Measurements from ENCODE around the gene LPXN. TPM values are rescaled to one million over a fixed set of nuclear protein-coding genes. Genes with fewer than 3 reads are reported as not detected.

Gene LPXN
- total RNA-seq, 1 experiment from 2014 or later = 3.0 TPM

DNA sequence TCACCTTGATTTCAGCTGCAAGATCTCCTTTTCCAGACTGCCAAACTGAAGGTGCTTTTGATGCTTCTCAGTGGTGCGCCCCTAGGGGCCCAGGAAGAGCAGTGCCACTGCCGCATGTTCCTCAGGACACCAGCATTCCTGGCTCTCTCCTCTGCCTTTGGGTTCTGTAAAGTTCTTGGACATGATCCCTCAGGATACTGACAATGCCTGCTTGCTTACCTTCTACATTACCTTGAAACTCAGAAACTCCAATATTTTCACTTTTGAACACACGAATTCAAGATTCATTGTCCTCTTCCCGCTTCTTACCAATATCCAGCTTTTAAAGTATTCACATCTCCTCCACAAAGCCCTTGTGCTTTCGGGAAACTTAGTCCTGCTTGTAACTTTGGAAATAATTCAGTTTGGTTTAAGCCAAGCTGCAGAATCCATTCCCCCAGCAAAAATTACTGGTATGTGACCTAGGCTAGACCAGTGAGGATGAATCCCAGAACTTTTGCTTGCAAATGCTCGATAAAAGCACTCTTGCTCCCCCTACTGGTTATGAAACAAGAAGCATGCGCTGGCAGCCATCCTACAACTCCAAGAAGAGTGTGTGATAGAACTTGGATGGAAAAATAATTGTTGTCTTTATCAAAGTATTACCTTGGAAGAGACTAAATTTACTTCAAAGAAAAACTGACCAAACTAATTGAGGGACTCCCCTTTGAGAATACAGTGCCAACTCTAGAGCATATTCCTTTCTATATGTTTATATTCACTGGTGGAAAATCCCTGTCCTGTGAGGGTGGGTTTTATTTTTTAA is 51.2 kb downstream of the LPXN start:
- CTCF ChIA-PET = interaction anchor here (0.5 kb wide), 1 partner anchor 1059 kb away, joined by 3 read pairs; no protein-coding TSS in a partner anchor
- in situ Hi-C loops (cut with HindIII; ENCODE audit: low pct_unique_long_range_greater_than_20kb, low sequenced_read_pairs) = no loop called here
- no TSS peak for BruUV-seq (replicated peaks)
- H3K4me3 ChIP-seq (ENCODE audit: low read depth in 2 of 2, low read length in 2 of 2) = peak overlapping the region in 1 of 2 experiments; percentile 23; a peak in 1 of 4 replicates
- ATAC-seq = peak; percentile 99
- TF ChIP-seq TCF7L2 (IDR thresholded peaks at IDR 0.05; ENCODE audit: low read depth, low read length) = no peak
- TF ChIP-seq POLR2AphosphoS5 (IDR thresholded peaks at IDR 0.05; ENCODE audit: low read depth, low read length) = no peak
- TF ChIP-seq, protein P1, sequence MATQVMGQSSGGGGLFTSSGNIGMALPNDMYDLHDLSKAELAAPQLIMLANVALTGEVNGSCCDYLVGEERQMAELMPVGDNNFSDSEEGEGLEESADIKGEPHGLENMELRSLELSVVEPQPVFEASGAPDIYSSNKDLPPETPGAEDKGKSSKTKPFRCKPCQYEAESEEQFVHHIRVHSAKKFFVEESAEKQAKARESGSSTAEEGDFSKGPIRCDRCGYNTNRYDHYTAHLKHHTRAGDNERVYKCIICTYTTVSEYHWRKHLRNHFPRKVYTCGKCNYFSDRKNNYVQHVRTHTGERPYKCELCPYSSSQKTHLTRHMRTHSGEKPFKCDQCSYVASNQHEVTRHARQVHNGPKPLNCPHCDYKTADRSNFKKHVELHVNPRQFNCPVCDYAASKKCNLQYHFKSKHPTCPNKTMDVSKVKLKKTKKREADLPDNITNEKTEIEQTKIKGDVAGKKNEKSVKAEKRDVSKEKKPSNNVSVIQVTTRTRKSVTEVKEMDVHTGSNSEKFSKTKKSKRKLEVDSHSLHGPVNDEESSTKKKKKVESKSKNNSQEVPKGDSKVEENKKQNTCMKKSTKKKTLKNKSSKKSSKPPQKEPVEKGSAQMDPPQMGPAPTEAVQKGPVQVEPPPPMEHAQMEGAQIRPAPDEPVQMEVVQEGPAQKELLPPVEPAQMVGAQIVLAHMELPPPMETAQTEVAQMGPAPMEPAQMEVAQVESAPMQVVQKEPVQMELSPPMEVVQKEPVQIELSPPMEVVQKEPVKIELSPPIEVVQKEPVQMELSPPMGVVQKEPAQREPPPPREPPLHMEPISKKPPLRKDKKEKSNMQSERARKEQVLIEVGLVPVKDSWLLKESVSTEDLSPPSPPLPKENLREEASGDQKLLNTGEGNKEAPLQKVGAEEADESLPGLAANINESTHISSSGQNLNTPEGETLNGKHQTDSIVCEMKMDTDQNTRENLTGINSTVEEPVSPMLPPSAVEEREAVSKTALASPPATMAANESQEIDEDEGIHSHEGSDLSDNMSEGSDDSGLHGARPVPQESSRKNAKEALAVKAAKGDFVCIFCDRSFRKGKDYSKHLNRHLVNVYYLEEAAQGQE (IDR thresholded peaks at IDR 0.05; ENCODE audit: insufficient read depth in 1 of 2, low read depth in 2 of 2, low read length in 1 of 2) = no peak
- no peak for TF ChIP-seq SIN3A (IDR thresholded peaks at IDR 0.05; ENCODE audit: borderline replicate concordance, insufficient read depth, low read depth, low read length)
- peak; percentile 90 for TF ChIP-seq CTCF (IDR thresholded peaks at IDR 0.05)
- DNase-seq (ENCODE audit: low read depth, low spot score) = peak; percentile 59
- no peak overlapping the region for H3K27ac ChIP-seq (ENCODE audit: low read length)
- POLR2A ChIA-PET = no interaction called here
- intact Hi-C loops (cut with micrococcal nuclease; ENCODE audit: unreplicated experiment) = loop anchor here (10.0 kb wide), 1 partner anchor 700 kb away; no protein-coding TSS in a partner anchor
- peaks cover 3% of the 10 kb centered on the region for H3K4me1 ChIP-seq (ENCODE audit: control insufficient read depth, insufficient read depth, low read length)
- H3K9me3 ChIP-seq (ENCODE audit: control insufficient read depth, insufficient read depth, low read depth, low read length) = no peaks in the 10 kb centered on the region
- H3K27me3 ChIP-seq (ENCODE audit: control insufficient read depth, insufficient read depth, low read length) = peaks cover 7% of the 10 kb centered on the region; the same call in 1 of the 2 replicates
- no peaks in the 10 kb centered on the region for H3K36me3 ChIP-seq (ENCODE audit: control insufficient read depth, insufficient read depth, low read length)

DNA sequence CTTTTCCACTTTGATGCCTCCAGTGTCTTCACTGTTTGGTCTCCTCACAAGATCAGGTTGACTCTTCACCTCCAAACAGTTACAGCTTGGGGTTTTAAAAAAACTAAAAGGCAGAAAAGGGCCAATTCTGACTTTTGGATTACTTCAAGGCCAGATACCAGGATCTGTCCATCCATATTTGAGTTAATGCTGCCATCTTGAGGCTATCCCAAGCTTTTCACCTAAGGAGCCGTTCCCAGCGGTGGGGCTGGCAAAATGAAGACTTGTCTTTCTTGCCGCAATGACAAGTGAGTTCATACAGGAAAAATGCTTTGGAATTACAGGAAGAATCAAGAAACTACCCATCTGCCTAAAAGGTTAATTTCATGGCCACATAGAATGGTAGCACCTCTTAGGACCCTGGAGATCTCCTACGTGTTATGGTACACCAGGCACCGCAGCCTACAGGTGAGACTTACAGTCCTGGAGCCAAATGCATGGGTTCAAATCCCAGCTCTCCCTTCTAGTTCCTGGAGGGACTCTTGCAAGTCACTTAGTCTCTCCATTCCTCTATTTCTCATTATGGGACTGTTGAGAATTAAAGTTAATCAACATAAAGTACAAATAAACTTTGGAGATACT is 61.8 kb downstream of the LPXN start:
- Histone ChIP-seq H3K36me3 (ENCODE audit: control insufficient read depth, insufficient read depth, low read length) (no peaks in the 10 kb centered on the region), H3K4me1 (ENCODE audit: control insufficient read depth, insufficient read depth, low read length) (no peaks in the 10 kb centered on the region), H3K27me3 (ENCODE audit: control insufficient read depth, insufficient read depth, low read length) (peaks cover 2% of the 10 kb centered on the region), H3K9me3 (ENCODE audit: control insufficient read depth, insufficient read depth, low read depth, low read length) (no peaks in the 10 kb centered on the region), H3K4me3 (ENCODE audit: low read depth in 2 of 2, low read length in 2 of 2) (no peak overlapping the region), H3K27ac (ENCODE audit: low read length) (no peak overlapping the region)
- CTCF ChIA-PET = no interaction called here
- POLR2A ChIA-PET = no interaction called here
- in situ Hi-C loops (cut with HindIII; ENCODE audit: low pct_unique_long_range_greater_than_20kb, low sequenced_read_pairs) (no loop called here), intact Hi-C loops (cut with micrococcal nuclease; ENCODE audit: unreplicated experiment) (loop anchor here (5.0 kb wide), 3 partner anchors 447 to 1057 kb away; no protein-coding TSS in a partner anchor)
- TF ChIP-seq TCF7L2 (IDR thresholded peaks at IDR 0.05; ENCODE audit: low read depth, low read length) (no peak), CTCF (IDR thresholded peaks at IDR 0.05) (peak; percentile 73)
- peak; percentile 47 for DNase-seq (ENCODE audit: low read depth, low spot score)
- BruUV-seq (replicated peaks) = no TSS peak
- ATAC-seq = peak; percentile 96

Measured in Panc1 (cell line).